HG03064 (cell line): ENCODE data around the gene LRTM1.

Source experiments
- ATAC-seq: cut with Tn5 transposase; IDR thresholded peaks from one replicate; pipeline ENCODE4 v1.9.1; 2021; ENCODE audit warnings: low read depth; ENCODE audit not compliant: unreplicated experiment

Gene LRTM1

GRCh38 chr3:54899273-54899672 lies 28.6 kb downstream of the LRTM1 start:
- ATAC-seq = no peak

GRCh38 chr3:54897028-54897711 lies 30.7 kb downstream of the LRTM1 start:
- ATAC-seq = no peak

- ATAC-seq = no peak
Observed at GRCh38 chr3:54895613-54896012, 32.2 kb downstream of the LRTM1 start.

- no peak for ATAC-seq
Observed at GRCh38 chr3:54892168-54892567, 35.7 kb downstream of the LRTM1 start.

- ATAC-seq = no peak
Observed at GRCh38 chr3:54891540-54891897, 36.3 kb downstream of the LRTM1 start.

GRCh38 chr3:54889731-54890130 lies 38.1 kb downstream of the LRTM1 start:
- ATAC-seq = no peak

- no peak for ATAC-seq
Observed at GRCh38 chr3:54888873-54889272, 39.0 kb downstream of the LRTM1 start.

GRCh38 chr3:54888162-54888561 lies 39.7 kb downstream of the LRTM1 start:
- no peak for ATAC-seq

GRCh38 chr3:54882129-54882833 lies 45.6 kb downstream of the LRTM1 start:
- no peak for ATAC-seq

- ATAC-seq = no peak
Observed at GRCh38 chr3:54878145-54878544, 49.7 kb downstream of the LRTM1 start.

- ATAC-seq = no peak
Observed at GRCh38 chr3:54877730-54878129, 50.1 kb downstream of the LRTM1 start.

GRCh38 chr3:54876694-54877093 lies 51.2 kb downstream of the LRTM1 start:
- no peak for ATAC-seq

GRCh38 chr3:54875596-54876268 lies 52.1 kb downstream of the LRTM1 start:
- no peak for ATAC-seq

- no peak for ATAC-seq
Observed at GRCh38 chr3:54874816-54875556, 52.9 kb downstream of the LRTM1 start.

- ATAC-seq = no peak
Observed at GRCh38 chr3:54873059-54874010, 54.5 kb downstream of the LRTM1 start.

- no peak for ATAC-seq
Observed at GRCh38 chr3:54871867-54872266, 56.0 kb downstream of the LRTM1 start.

- no peak for ATAC-seq
Observed at GRCh38 chr3:54870423-54870822, 57.4 kb downstream of the LRTM1 start.
